Midbrain (tissue), 1 donor: ENCODE measurements around the gene CHRNB1.

ENCODE experiments used
- DNase-seq: peaks from one replicate; lab custom pipeline; 2025; lab: John Stamatoyannopoulos, UW

The CHRNB1 gene

DNA sequence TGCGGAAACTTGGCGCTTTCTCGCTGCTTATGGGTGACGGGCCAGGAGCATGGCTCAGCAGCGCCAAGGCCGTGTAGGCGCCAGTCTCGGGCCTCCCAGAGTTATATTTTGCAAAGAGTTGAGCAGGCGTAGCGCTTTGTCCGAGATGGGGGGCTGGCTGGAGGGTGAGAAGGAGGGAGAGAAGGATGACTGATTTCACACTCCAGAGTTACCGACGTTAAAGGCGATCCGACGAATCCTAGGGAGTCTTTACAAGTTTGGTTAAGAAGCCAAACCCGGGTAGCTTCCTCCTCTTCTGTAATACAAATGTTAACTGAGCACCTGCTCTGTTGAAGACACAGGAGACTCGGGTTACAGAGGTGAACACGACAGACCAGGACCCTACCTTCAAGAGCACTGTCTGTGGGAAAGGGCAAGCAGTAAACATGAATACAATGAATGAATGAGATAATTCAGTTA, 40.1 kb downstream of the CHRNB1 start:
- DNase-seq, result no peak

DNA sequence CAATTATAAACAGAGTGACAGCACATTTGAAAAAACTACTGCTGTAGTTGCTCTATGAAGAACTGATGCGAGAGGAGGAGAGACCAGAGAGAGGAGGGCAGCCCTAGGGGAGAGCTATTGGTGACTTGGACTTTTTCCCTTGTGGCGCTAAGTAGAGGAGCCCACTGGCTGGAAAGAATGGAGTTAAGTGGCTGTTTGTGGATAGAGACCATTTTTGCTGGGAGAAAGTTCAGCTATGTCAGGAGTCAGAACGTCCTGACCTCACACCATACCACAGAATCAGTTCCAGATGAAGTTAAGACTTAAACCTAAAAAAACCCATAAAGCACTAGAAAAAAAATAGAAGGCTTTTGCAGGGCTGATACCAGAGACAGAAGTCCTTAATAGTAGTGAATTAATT, 41.3 kb downstream of the CHRNB1 start:
- no peak for DNase-seq

DNA sequence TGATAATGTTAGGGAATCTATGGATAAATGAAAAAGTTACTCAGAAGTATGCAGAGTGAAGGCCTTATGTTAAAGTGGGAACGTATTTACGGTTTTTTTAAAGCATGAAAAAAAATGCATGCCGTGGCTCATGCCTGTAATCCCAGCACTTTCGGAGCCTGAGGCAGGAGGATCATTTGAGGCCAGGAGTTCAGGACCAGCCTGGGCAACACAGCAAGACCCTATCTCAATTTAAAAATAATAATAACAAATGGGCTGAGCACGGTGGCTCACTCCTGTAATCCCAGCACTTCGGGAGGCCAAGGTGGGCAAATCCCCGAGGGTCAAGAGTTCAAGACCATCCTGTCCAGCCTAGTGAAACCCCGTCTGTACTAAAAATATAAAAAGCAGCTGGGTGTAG, 45.3 kb downstream of the CHRNB1 start:
- DNase-seq, result no peak

DNA sequence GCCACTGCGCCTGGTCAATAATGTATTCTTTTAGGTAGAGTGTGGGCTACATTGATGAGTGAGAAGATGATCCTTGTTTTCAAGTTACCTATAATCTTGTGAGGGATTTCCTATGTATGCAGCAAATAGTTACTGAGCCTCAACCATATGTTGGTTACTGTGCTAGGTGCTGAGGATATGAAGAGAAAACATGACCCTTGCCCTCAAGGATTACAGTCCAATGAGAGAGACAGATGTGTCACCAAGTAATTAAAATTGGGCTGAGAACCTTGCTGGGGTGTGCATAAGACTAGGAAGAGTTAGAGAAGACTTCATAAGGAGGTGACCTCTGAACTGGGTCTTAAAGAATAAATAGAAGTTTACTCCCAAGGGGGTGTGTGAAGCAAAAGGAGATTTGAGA, 46.7 kb downstream of the CHRNB1 start:
- no peak for DNase-seq

DNA sequence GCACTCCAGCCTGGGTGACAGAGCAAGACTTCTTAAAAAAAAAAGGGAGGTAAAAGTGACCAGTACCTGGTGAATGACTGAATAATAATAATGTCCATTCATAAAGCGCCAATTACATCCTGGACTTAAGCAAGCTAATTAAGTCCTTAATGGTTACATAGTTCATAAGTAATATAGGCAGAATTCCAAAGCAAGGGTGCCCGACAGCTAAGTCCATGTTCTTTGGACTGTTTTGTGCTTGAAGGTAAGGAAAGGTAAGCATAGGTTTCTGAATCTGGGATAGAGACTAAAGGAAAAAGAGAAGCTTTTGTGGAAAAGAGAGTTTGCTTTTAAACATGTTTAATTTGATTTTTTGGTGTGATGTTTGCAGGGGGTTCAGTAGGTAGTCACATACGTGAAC, 49.1 kb downstream of the CHRNB1 start:
- no peak for DNase-seq

DNA sequence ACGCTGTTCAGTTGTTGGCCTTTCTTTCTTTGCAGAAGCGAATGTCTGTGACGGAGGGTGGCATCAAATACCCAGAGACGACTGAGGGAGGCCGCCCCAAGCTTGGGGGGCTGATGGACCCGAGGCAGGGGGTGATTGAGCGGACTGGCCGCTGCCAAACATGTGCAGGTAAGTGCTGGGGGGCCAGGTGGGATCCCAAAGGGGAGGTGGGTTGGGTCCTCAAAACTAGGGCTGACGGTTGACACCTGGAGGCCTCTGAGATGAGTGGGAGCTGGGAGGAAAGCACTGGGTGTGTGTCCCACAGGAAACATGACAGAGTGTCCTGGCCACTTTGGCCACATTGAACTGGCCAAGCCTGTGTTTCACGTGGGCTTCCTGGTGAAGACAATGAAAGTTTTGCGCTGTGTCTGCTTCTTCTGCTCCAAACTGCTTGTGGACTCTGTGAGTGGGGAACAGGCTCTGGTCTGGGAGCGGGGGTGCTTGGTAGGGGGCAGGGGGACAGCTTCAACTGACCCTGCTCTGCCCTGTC, 51.1 kb downstream of the CHRNB1 start:
- DNase-seq, result no peak

DNA sequence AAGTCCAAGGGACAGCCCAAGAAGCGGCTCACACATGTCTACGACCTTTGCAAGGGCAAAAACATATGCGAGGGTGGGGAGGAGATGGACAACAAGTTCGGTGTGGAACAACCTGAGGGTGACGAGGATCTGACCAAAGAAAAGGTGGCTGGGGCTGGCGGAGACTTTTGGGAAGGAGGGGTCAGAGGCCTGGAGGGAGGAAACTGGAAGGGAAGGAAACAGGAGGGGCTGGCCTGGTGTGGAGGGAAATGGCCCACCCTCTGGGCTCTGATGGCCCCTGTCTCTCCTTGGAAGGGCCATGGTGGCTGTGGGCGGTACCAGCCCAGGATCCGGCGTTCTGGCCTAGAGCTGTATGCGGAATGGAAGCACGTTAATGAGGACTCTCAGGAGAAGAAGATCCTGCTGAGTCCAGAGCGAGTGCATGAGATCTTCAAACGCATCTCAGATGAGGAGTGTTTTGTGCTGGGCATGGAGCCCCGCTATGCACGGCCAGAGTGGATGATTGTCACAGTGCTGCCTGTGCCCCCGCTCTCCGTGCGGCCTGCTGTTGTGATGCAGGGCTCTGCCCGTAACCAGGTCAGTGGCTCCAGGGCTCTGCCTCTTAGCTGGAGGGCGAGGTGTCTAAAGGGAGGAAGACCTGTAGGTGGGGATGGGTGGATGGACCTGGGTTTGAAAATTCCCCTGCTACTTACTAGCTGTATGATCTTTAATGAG, 51.8 kb downstream of the CHRNB1 start:
- no peak for DNase-seq

DNA sequence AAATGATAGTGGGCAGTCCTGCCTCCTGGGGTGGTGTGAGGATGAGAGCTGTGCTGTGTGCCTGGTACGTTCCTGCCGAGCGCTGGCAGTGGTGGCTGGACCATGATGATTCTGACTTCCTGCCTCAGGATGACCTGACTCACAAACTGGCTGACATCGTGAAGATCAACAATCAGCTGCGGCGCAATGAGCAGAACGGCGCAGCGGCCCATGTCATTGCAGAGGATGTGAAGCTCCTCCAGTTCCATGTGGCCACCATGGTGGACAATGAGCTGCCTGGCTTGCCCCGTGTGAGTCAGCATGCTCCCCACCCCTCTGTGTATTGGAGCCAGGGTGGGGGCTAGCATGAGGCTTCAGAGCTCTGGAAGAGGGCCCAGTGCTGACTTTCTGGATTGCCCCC, 52.4 kb downstream of the CHRNB1 start:
- DNase-seq, result no peak

DNA sequence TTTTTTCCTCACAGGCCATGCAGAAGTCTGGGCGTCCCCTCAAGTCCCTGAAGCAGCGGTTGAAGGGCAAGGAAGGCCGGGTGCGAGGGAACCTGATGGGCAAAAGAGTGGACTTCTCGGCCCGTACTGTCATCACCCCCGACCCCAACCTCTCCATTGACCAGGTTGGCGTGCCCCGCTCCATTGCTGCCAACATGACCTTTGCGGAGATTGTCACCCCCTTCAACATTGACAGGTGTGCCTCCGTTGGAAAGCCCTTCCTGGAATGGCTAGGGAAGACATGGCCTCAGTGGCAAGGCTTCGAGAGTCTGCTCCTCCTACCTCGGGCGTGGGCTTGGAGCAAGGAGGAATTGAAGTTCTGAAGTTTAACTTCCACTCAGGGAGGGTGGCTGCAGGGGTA, 52.8 kb downstream of the CHRNB1 start:
- DNase-seq, result no peak

DNA sequence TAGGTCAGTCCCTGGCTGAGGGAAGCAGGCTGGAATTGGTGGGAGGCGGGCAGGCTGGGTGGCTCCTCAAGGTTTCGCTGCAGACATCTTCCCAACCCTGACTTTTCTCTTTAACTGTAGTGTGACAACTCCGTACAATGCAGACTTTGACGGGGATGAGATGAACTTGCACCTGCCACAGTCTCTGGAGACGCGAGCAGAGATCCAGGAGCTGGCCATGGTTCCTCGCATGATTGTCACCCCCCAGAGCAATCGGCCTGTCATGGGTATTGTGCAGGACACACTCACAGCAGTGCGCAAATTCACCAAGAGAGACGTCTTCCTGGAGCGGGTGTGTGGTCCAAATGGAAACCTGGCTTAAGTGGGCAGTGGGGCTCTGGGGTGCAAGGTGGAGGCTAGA, 54.3 kb downstream of the CHRNB1 start:
- DNase-seq, result no peak

DNA sequence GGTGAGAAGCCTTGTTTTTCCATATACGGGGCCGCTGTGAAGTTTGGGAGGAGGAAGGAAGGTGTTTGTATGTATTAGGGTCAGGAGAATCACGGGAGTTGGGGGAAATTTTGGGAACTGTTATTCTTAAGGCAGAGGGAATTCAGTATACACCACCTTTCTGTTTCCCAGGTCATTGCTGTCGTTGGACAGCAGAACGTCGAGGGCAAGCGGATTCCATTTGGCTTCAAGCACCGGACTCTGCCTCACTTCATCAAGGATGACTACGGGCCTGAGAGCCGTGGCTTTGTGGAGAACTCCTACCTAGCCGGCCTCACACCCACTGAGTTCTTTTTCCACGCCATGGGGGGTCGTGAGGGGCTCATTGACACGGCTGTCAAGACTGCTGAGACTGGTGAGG, 56.9 kb downstream of the CHRNB1 start:
- DNase-seq, result no peak

DNA sequence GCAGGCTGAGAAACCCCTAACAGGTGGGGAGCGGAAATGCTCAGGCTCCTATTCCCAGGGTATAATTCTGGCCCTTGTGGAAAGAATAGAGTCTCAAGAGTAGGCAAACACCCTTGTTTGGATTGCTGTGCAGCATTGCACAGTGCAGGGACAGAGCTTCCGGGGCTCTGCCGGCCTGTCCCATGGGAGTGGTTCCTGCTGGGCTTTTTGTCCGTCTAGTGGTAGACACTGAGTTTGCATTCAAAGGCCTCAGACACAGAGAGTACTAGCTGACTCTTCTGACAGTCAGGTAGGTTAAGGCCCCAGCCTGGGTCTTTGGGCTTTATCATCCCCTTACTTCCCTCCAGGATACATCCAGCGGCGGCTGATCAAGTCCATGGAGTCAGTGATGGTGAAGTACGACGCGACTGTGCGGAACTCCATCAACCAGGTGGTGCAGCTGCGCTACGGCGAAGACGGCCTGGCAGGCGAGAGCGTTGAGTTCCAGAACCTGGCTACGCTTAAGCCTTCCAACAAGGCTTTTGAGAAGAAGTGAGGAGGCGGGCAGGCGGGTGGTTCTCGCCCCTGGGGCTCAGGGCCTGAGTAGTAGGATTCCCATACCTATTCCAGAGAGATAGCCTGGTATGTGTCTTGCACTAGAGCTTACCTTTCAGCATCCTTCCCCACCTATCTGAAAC, 57.4 kb downstream of the CHRNB1 start:
- DNase-seq, result no peak

DNA sequence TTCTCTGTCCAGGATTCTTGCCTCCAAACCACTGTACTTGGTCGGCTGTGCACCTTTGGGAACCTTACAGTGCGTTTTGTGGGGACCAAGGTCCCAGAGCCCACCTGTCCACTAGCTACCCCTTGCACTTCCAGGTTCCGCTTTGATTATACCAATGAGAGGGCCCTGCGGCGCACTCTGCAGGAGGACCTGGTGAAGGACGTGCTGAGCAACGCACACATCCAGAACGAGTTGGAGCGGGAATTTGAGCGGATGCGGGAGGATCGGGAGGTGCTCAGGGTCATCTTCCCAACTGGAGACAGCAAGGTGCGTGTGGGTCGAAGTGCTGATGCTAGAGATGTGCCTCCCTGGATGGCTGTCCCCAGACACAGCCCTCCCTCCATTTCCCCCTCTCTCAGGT, 58.1 kb downstream of the CHRNB1 start:
- DNase-seq, result no peak

DNA sequence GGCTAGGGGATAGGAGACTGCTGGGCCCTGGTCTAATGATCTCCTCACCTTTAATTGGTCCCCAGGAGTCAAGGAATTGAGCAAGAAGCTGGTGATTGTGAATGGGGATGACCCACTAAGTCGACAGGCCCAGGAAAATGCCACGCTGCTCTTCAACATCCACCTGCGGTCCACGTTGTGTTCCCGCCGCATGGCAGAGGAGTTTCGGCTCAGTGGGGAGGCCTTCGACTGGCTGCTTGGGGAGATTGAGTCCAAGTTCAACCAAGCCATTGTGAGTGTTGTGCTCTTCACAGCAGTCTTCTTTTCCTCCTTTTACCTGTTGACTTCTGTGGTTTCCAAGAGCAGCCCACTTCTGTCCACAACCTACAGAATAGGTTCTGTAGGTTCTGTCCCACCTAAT, 58.7 kb downstream of the CHRNB1 start:
- no peak for DNase-seq
